ENCODE data around the gene ELP2. TPM values are rescaled to one million over a fixed set of nuclear protein-coding genes. Genes with fewer than 3 reads are reported as not detected.
"Not testable (repeated sequence)": the region's sequence is repeated elsewhere in the genome, so short reads cannot be mapped to it uniquely, and the experiment has no call there.

Gene ELP2
- total RNA-seq, 4 donors from 2014 or later, result 46.1 to 82.4 (median 67.4) TPM

- H3K4me1 ChIP-seq, result no peaks in the 10 kb centered on the region
- H3K9me3 ChIP-seq, result no peaks in the 10 kb centered on the region
- no peak overlapping the region for H3K4me3 ChIP-seq
- H3K27ac ChIP-seq, result no peak overlapping the region
- no peak for TF ChIP-seq EP300 (IDR thresholded peaks at IDR 0.05)
- TF ChIP-seq POLR2A (IDR thresholded peaks at IDR 0.05), result no peak
- TF ChIP-seq CTCF (IDR thresholded peaks at IDR 0.05), result no peak
- no peak for DNase-seq (ENCODE audit: low spot score in 2 of 2)
- H3K36me3 ChIP-seq, result no peaks in the 10 kb centered on the region
- no peaks in the 10 kb centered on the region for H3K27me3 ChIP-seq
These were observed 70.7 kb downstream of the ELP2 start for GRCh38 chr18:36200354-36200771.

GRCh38 chr18:36201765-36202164, 72.1 kb downstream of the ELP2 start:
- Histone ChIP-seq H3K27me3 (no peaks in the 10 kb centered on the region), H3K4me3 (no peak overlapping the region), H3K9me3 (no peaks in the 10 kb centered on the region), H3K36me3 (no peaks in the 10 kb centered on the region), H3K4me1 (no peaks in the 10 kb centered on the region), H3K27ac (no peak overlapping the region)
- WGBS, 2 donors, result 93 to 94% methylated on average over 2 of the region's 2 CpGs
- TF ChIP-seq CTCF (IDR thresholded peaks at IDR 0.05) (no peak), EP300 (IDR thresholded peaks at IDR 0.05) (no peak), POLR2A (IDR thresholded peaks at IDR 0.05) (no peak)
- DNase-seq (ENCODE audit: low spot score in 2 of 2), result no peak

GRCh38 chr18:36203360-36203895, 73.7 kb downstream of the ELP2 start:
- Histone ChIP-seq H3K9me3 (peaks cover 0 to 8% (median 0%) of the 10 kb centered on the region in 4 donors), H3K36me3 (no peaks in the 10 kb centered on the region), H3K27me3 (no peaks in the 10 kb centered on the region), H3K4me1 (no peaks in the 10 kb centered on the region), H3K4me3 (no peak overlapping the region), H3K27ac (no peak overlapping the region)
- WGBS, 2 donors, result 71 to 73% methylated on average over 7 of the region's 7 CpGs
- no peak for DNase-seq (ENCODE audit: low spot score in 2 of 2)
- TF ChIP-seq POLR2A (IDR thresholded peaks at IDR 0.05) (no peak), CTCF (IDR thresholded peaks at IDR 0.05) (no peak), EP300 (IDR thresholded peaks at IDR 0.05) (no peak)

- Histone ChIP-seq H3K4me3 (no peak overlapping the region), H3K36me3 (no peaks in the 10 kb centered on the region), H3K27me3 (no peaks in the 10 kb centered on the region), H3K4me1 (no peaks in the 10 kb centered on the region), H3K9me3 (peaks cover 0 to 8% (median 0%) of the 10 kb centered on the region in 4 donors), H3K27ac (no peak overlapping the region)
- 78 to 83% methylated on average over 4 of the region's 4 CpGs for WGBS, 2 donors
- TF ChIP-seq POLR2A (IDR thresholded peaks at IDR 0.05) (no peak), CTCF (IDR thresholded peaks at IDR 0.05) (no peak), EP300 (IDR thresholded peaks at IDR 0.05) (no peak)
- DNase-seq (ENCODE audit: low spot score in 2 of 2), result no peak
These were observed 75.5 kb downstream of the ELP2 start for GRCh38 chr18:36205166-36205565.

- no peaks in the 10 kb centered on the region for H3K27me3 ChIP-seq
- no peak overlapping the region for H3K27ac ChIP-seq
- peaks cover 0 to 8% (median 0%) of the 10 kb centered on the region in 4 donors for H3K9me3 ChIP-seq
- H3K4me3 ChIP-seq, result no peak overlapping the region
- TF ChIP-seq EP300 (IDR thresholded peaks at IDR 0.05) (no peak), POLR2A (IDR thresholded peaks at IDR 0.05) (no peak), CTCF (IDR thresholded peaks at IDR 0.05) (no peak)
- WGBS, 2 donors, result 95 to 97% methylated on average over 1 of the region's 1 CpG
- H3K4me1 ChIP-seq, result peaks cover 0 to 8% (median 1%) of the 10 kb centered on the region in 4 donors
- no peak for DNase-seq (ENCODE audit: low spot score in 2 of 2)
- no peaks in the 10 kb centered on the region for H3K36me3 ChIP-seq
These were observed 77.6 kb downstream of the ELP2 start for GRCh38 chr18:36207303-36207702.

GRCh38 chr18:36207969-36208368, 78.3 kb downstream of the ELP2 start:
- 93 to 98% methylated on average over 2 of the region's 2 CpGs for WGBS, 2 donors

More at GRCh38 chr18:36207969-36208368, 78.3 kb downstream of the ELP2 start:
- not testable (repeated sequence) for H3K36me3 ChIP-seq; H3K4me3 ChIP-seq; H3K9me3 ChIP-seq; H3K27ac ChIP-seq; H3K27me3 ChIP-seq; DNase-seq (ENCODE audit: low spot score in 2 of 2)
- H3K4me1 ChIP-seq, result peaks cover 0 to 15% (median 3%) of the 10 kb centered on the region in 4 donors
